Activated naive CD8-positive, alpha-beta T cell treated with anti-CD3 and anti-CD28 coated beads, Interleukin-2, amount 50 U/mL, for 24 hours (primary cell): ENCODE data around the gene HSPA2.
"Not testable (repeated sequence)": the region's sequence is repeated elsewhere in the genome, so short reads cannot be mapped to it uniquely, and the experiment has no call there.

Source experiments
- ATAC-seq: fragments of 150-1000 bp; cut with Tn5 transposase; one replicate; pipeline ENCODE4 v1.10.0; 2021
- DNase-seq: peaks from one replicate; pipeline ENCODE4 v3.0.0; 2021
- H3K27ac Mint-ChIP-seq: one replicate; pipeline ENCODE4 v1.8.0; 2021; ENCODE audit warnings: mild to moderate bottlenecking, mixed read lengths
- H3K27me3 Mint-ChIP-seq: one replicate; pipeline ENCODE4 v1.8.0; 2021; ENCODE audit warnings: mixed read lengths
- H3K36me3 Mint-ChIP-seq: one replicate; pipeline ENCODE4 v1.8.0; 2021; ENCODE audit warnings: low read depth, mixed read lengths
- H3K4me1 Mint-ChIP-seq: one replicate; pipeline ENCODE4 v1.8.0; 2021; ENCODE audit warnings: mixed read lengths
- H3K4me3 Mint-ChIP-seq: one replicate; pipeline ENCODE4 v1.8.0; 2021; ENCODE audit warnings: mild to moderate bottlenecking, moderate library complexity, mixed read lengths
- H3K9me3 Mint-ChIP-seq: one replicate; pipeline ENCODE4 v1.8.0; 2021; ENCODE audit warnings: mixed read lengths

The HSPA2 gene

GRCh38 chr14:64536488-64537245, 3.9 kb upstream of the HSPA2 start:
- Mint-ChIP-seq H3K4me1 (peaks cover 26% of the 10 kb centered on the region), H3K27ac (no peak overlapping the region), H3K4me3 (no peak overlapping the region), H3K36me3 (peaks cover 10% of the 10 kb centered on the region), H3K9me3 (no peaks in the 10 kb centered on the region), H3K27me3 (peaks cover 20% of the 10 kb centered on the region)
- ATAC-seq (no peak), DNase-seq (no peak)

- no peaks in the 10 kb centered on the region for H3K9me3 Mint-ChIP-seq
- DNase-seq (peak; percentile 5), ATAC-seq (no peak)
- H3K4me3 Mint-ChIP-seq: peak overlapping the region; percentile 89
- H3K4me1 Mint-ChIP-seq: peaks cover 33% of the 10 kb centered on the region
- peaks cover 33% of the 10 kb centered on the region for H3K27me3 Mint-ChIP-seq
- H3K27ac Mint-ChIP-seq: no peak overlapping the region
- peaks cover 10% of the 10 kb centered on the region for H3K36me3 Mint-ChIP-seq
Observed at GRCh38 chr14:64541261-64541971, 875 bp downstream of the HSPA2 start.

GRCh38 chr14:64541972-64542835, 1.7 kb downstream of the HSPA2 start:
- H3K36me3 Mint-ChIP-seq: peaks cover 10% of the 10 kb centered on the region
- no peak overlapping the region for H3K27ac Mint-ChIP-seq
- H3K4me3 Mint-ChIP-seq: peak overlapping the region; percentile 65
- ATAC-seq (no peak), DNase-seq (no peak)
- no peaks in the 10 kb centered on the region for H3K9me3 Mint-ChIP-seq
- peaks cover 33% of the 10 kb centered on the region for H3K4me1 Mint-ChIP-seq
- H3K27me3 Mint-ChIP-seq: peaks cover 31% of the 10 kb centered on the region

- H3K4me1 Mint-ChIP-seq: peaks cover 33% of the 10 kb centered on the region
- peaks cover 31% of the 10 kb centered on the region for H3K27me3 Mint-ChIP-seq
- H3K27ac Mint-ChIP-seq: no peak overlapping the region
- ATAC-seq (no peak), DNase-seq (no peak)
- H3K36me3 Mint-ChIP-seq: peaks cover 10% of the 10 kb centered on the region
- no peaks in the 10 kb centered on the region for H3K9me3 Mint-ChIP-seq
- H3K4me3 Mint-ChIP-seq: peak overlapping the region; percentile 65
Observed at GRCh38 chr14:64542836-64543201, 2.3 kb downstream of the HSPA2 start.

- H3K4me1 Mint-ChIP-seq: peaks cover 33% of the 10 kb centered on the region
- peaks cover 10% of the 10 kb centered on the region for H3K36me3 Mint-ChIP-seq
- no peak for ATAC-seq
- no peaks in the 10 kb centered on the region for H3K9me3 Mint-ChIP-seq
- H3K27me3 Mint-ChIP-seq: peaks cover 31% of the 10 kb centered on the region
- no peak overlapping the region for H3K27ac Mint-ChIP-seq
- no peak for DNase-seq
- H3K4me3 Mint-ChIP-seq: no peak overlapping the region
Observed at GRCh38 chr14:64544607-64545312, 4.2 kb downstream of the HSPA2 start.

- peaks cover 20% of the 10 kb centered on the region for H3K27me3 Mint-ChIP-seq
- H3K9me3 Mint-ChIP-seq: no peaks in the 10 kb centered on the region
- H3K4me3 Mint-ChIP-seq: peak overlapping the region; percentile 33
- no peak for ATAC-seq
- no peak for DNase-seq
- H3K36me3 Mint-ChIP-seq: no peaks in the 10 kb centered on the region
- peaks cover 11% of the 10 kb centered on the region for H3K4me1 Mint-ChIP-seq
- H3K27ac Mint-ChIP-seq: no peak overlapping the region
Observed at GRCh38 chr14:64549016-64549415, 8.5 kb downstream of the HSPA2 start.

- H3K27me3 Mint-ChIP-seq: peaks cover 20% of the 10 kb centered on the region
- ATAC-seq (peak; percentile 93), DNase-seq (peak; percentile 56)
- no peaks in the 10 kb centered on the region for H3K36me3 Mint-ChIP-seq
- peaks cover 11% of the 10 kb centered on the region for H3K4me1 Mint-ChIP-seq
- H3K4me3 Mint-ChIP-seq: peak within 1 kb of the TSS; percentile 49
- H3K27ac Mint-ChIP-seq: no peak within 1 kb of the TSS
- no peaks in the 10 kb centered on the region for H3K9me3 Mint-ChIP-seq
Observed at GRCh38 chr14:64549791-64550620, 9.5 kb downstream of the HSPA2 start, which contains the start of gene PPP1R36. PPP1R36 (plus strand) TSS chr14:64549961; CDS start chr14:64549998, 37 bp downstream.

- H3K4me3 Mint-ChIP-seq: peak overlapping the region; percentile 1
Observed at GRCh38 chr14:64550621-64551333, 10.2 kb downstream of the HSPA2 start.

GRCh38 chr14:64554556-64554955, 14.0 kb downstream of the HSPA2 start:
- DNase-seq: no peak
- H3K27me3 Mint-ChIP-seq: peaks cover 19% of the 10 kb centered on the region
- peaks cover 5% of the 10 kb centered on the region for H3K4me1 Mint-ChIP-seq
- ATAC-seq: no peak
- H3K36me3 Mint-ChIP-seq: no peaks in the 10 kb centered on the region
- no peaks in the 10 kb centered on the region for H3K9me3 Mint-ChIP-seq
- no peak overlapping the region for H3K4me3 Mint-ChIP-seq
- H3K27ac Mint-ChIP-seq: no peak overlapping the region

More at GRCh38 chr14:64550621-64551333, 10.2 kb downstream of the HSPA2 start:
- H3K4me1 Mint-ChIP-seq: peaks cover 11% of the 10 kb centered on the region
- H3K9me3 Mint-ChIP-seq: no peaks in the 10 kb centered on the region
- DNase-seq (no peak), ATAC-seq (no peak)
- no peak overlapping the region for H3K27ac Mint-ChIP-seq
- peaks cover 22% of the 10 kb centered on the region for H3K27me3 Mint-ChIP-seq
- no peaks in the 10 kb centered on the region for H3K36me3 Mint-ChIP-seq

- Mint-ChIP-seq H3K9me3 (no peaks in the 10 kb centered on the region), H3K36me3 (no peaks in the 10 kb centered on the region), H3K4me3 (no peak overlapping the region)
Observed at GRCh38 chr14:64556526-64556925, 16.0 kb downstream of the HSPA2 start.

GRCh38 chr14:64558216-64558615, 17.7 kb downstream of the HSPA2 start:
- H3K27ac Mint-ChIP-seq, ATAC-seq, DNase-seq, H3K4me3 Mint-ChIP-seq, H3K27me3 Mint-ChIP-seq, H3K9me3 Mint-ChIP-seq, H3K4me1 Mint-ChIP-seq, H3K36me3 Mint-ChIP-seq: not testable (repeated sequence)

More at GRCh38 chr14:64556526-64556925, 16.0 kb downstream of the HSPA2 start:
- DNase-seq (no peak), ATAC-seq (no peak)
- peaks cover 6% of the 10 kb centered on the region for H3K27me3 Mint-ChIP-seq
- H3K27ac Mint-ChIP-seq: no peak overlapping the region
- no peaks in the 10 kb centered on the region for H3K4me1 Mint-ChIP-seq

GRCh38 chr14:64561631-64562030, 21.1 kb downstream of the HSPA2 start:
- Mint-ChIP-seq H3K4me3 (no peak overlapping the region), H3K27ac (no peak overlapping the region), H3K4me1 (no peaks in the 10 kb centered on the region), H3K9me3 (no peaks in the 10 kb centered on the region), H3K27me3 (no peaks in the 10 kb centered on the region), H3K36me3 (no peaks in the 10 kb centered on the region)
- DNase-seq (no peak), ATAC-seq (no peak)

GRCh38 chr14:64562436-64562835, 21.9 kb downstream of the HSPA2 start:
- H3K27me3 Mint-ChIP-seq: peaks cover 1% of the 10 kb centered on the region
- H3K4me1 Mint-ChIP-seq: no peaks in the 10 kb centered on the region
- H3K4me3 Mint-ChIP-seq: no peak overlapping the region
- no peaks in the 10 kb centered on the region for H3K36me3 Mint-ChIP-seq
- no peak overlapping the region for H3K27ac Mint-ChIP-seq
- H3K9me3 Mint-ChIP-seq: no peaks in the 10 kb centered on the region
- ATAC-seq: no peak
- no peak for DNase-seq
